GM19238 (cell line): ENCODE data around the gene SAMD14.
A peak's percentile ranks its signal among the peaks of the same experiment; 100 is the strongest.

Source experiments
- DNase-seq: peaks from one replicate; pipeline ENCODE4 v3.0.0; 2011; ENCODE audit warnings: low spot score; ENCODE audit not compliant: insufficient read length

The SAMD14 gene

GRCh38 chr17:50165466-50165865 is 35.5 kb upstream of the SAMD14 start:
- no peak for DNase-seq

GRCh38 chr17:50165066-50165465 is 35.1 kb upstream of the SAMD14 start:
- no peak for DNase-seq

GRCh38 chr17:50164697-50164988 is 34.7 kb upstream of the SAMD14 start:
- DNase-seq, result no peak

GRCh38 chr17:50163843-50164696 is 34.1 kb upstream of the SAMD14 start:
- no peak for DNase-seq

- no peak for DNase-seq
Observed at GRCh38 chr17:50162466-50163254, 32.7 kb upstream of the SAMD14 start.

GRCh38 chr17:50161911-50162288 is 31.9 kb upstream of the SAMD14 start:
- DNase-seq, result no peak

- peak; percentile 99 for DNase-seq
Observed at GRCh38 chr17:50161023-50161910, 31.3 kb upstream of the SAMD14 start.

GRCh38 chr17:50157891-50158290 is 27.9 kb upstream of the SAMD14 start:
- no peak for DNase-seq

- no peak for DNase-seq
Observed at GRCh38 chr17:50155115-50155819, 25.3 kb upstream of the SAMD14 start.

- no peak for DNase-seq
Observed at GRCh38 chr17:50154604-50155003, 24.6 kb upstream of the SAMD14 start.

GRCh38 chr17:50153650-50154575 is 24.0 kb upstream of the SAMD14 start:
- no peak for DNase-seq

GRCh38 chr17:50152736-50153135 is 22.8 kb upstream of the SAMD14 start:
- DNase-seq, result no peak

- peak; percentile 79 for DNase-seq
Observed at GRCh38 chr17:50151937-50152547, 22.1 kb upstream of the SAMD14 start.

GRCh38 chr17:50151041-50151936 is 21.3 kb upstream of the SAMD14 start:
- DNase-seq, result peak; percentile 98

GRCh38 chr17:50150354-50151040 is 20.5 kb upstream of the SAMD14 start, which contains the start of gene PPP1R9B:
Gene PPP1R9B, minus strand, starts transcription at chr17:50150677. Its CDS starts 164 bp downstream, at chr17:50150513.
- no peak for DNase-seq

GRCh38 chr17:50149417-50150353 is 19.7 kb upstream of the SAMD14 start:
- DNase-seq, result no peak

GRCh38 chr17:50149091-50149416 is 19.1 kb upstream of the SAMD14 start:
- DNase-seq, result no peak
